Glutamatergic neuron (in vitro differentiated cells): Measurements from ENCODE around the gene PRIM1. TPM values are rescaled to one million over a fixed set of nuclear protein-coding genes. Genes with fewer than 3 reads are reported as not detected.

Source experiments
- DNase-seq: peaks from one replicate; pipeline ENCODE4 v3.0.0; 2022
- H3K27ac Mint-ChIP-seq: one replicate; pipeline ENCODE4 v1.8.0; 2020; ENCODE audit warnings: mild to moderate bottlenecking, mixed read lengths, inconsistent platforms; ENCODE audit not compliant: unreplicated experiment
- H3K27me3 Mint-ChIP-seq: one replicate; pipeline ENCODE4 v1.8.0; 2020; ENCODE audit warnings: mild to moderate bottlenecking, moderate library complexity, mixed read lengths, inconsistent platforms; ENCODE audit not compliant: unreplicated experiment
- H3K36me3 Mint-ChIP-seq: one replicate; pipeline ENCODE4 v1.8.0; 2020; ENCODE audit warnings: mild to moderate bottlenecking, mixed read lengths, inconsistent platforms; ENCODE audit not compliant: unreplicated experiment
- H3K4me1 Mint-ChIP-seq: one replicate; pipeline ENCODE4 v1.8.0; 2020; ENCODE audit warnings: mild to moderate bottlenecking, low read depth, mixed read lengths, inconsistent platforms; ENCODE audit not compliant: unreplicated experiment
- H3K4me3 Mint-ChIP-seq: one replicate; pipeline ENCODE4 v1.8.0; 2020; ENCODE audit warnings: mild to moderate bottlenecking, mixed read lengths, inconsistent platforms; ENCODE audit not compliant: unreplicated experiment
- H3K9me3 Mint-ChIP-seq: one replicate; pipeline ENCODE4 v1.8.0; 2020; ENCODE audit warnings: mild to moderate bottlenecking, moderate library complexity, mixed read lengths, inconsistent platforms; ENCODE audit not compliant: unreplicated experiment
- CTCF ChIP-seq: fragments of 200-600 bp; sonication (generic); IDR thresholded peaks from one replicate; pipeline ENCODE4 v1.5.0; 2021; ENCODE audit not compliant: partially characterized antibody, unreplicated experiment
- total RNA-seq: library from RNA; stranded (reverse); fragmentation: NEBNext Ultra II Directional; extraction: Animal tissue kit (Norgen Biotek cat#: 25700); gene quantifications from one replicate; pipeline ENCODE4 v1.2.1, GENCODE V29; 2021; ENCODE audit not compliant: unreplicated experiment

The PRIM1 gene
- total RNA-seq, 1 donor from 2014 or later, result 11.3 TPM

GRCh38 chr12:56721216-56721615 lies 30.9 kb downstream of the PRIM1 start:
- no peak overlapping the region for H3K4me3 Mint-ChIP-seq
- H3K27ac Mint-ChIP-seq, result no peak overlapping the region
- no peak for TF ChIP-seq CTCF
- H3K9me3 Mint-ChIP-seq, result peaks cover 14% of the 10 kb centered on the region
- no peak for DNase-seq
- peaks cover 41% of the 10 kb centered on the region for H3K4me1 Mint-ChIP-seq
- H3K36me3 Mint-ChIP-seq, result peaks cover 11% of the 10 kb centered on the region
- H3K27me3 Mint-ChIP-seq, result peaks cover 4% of the 10 kb centered on the region

GRCh38 chr12:56720731-56721151 lies 31.4 kb downstream of the PRIM1 start:
- Mint-ChIP-seq H3K36me3 (peaks cover 11% of the 10 kb centered on the region), H3K27ac (no peak overlapping the region)

GRCh38 chr12:56719056-56719455 lies 33.1 kb downstream of the PRIM1 start:
- no peak for TF ChIP-seq CTCF
- peaks cover 7% of the 10 kb centered on the region for H3K9me3 Mint-ChIP-seq
- peaks cover 11% of the 10 kb centered on the region for H3K36me3 Mint-ChIP-seq
- peaks cover 8% of the 10 kb centered on the region for H3K27me3 Mint-ChIP-seq
- H3K4me3 Mint-ChIP-seq, result no peak overlapping the region
- H3K27ac Mint-ChIP-seq, result no peak overlapping the region
- H3K4me1 Mint-ChIP-seq, result peaks cover 37% of the 10 kb centered on the region
- DNase-seq, result no peak

More at GRCh38 chr12:56720731-56721151, 31.4 kb downstream of the PRIM1 start:
- H3K27me3 Mint-ChIP-seq, result peaks cover 5% of the 10 kb centered on the region
- H3K9me3 Mint-ChIP-seq, result peaks cover 12% of the 10 kb centered on the region
- DNase-seq, result no peak
- peaks cover 39% of the 10 kb centered on the region for H3K4me1 Mint-ChIP-seq
- H3K4me3 Mint-ChIP-seq, result no peak overlapping the region
- TF ChIP-seq CTCF, result no peak

GRCh38 chr12:56718636-56719035 lies 33.5 kb downstream of the PRIM1 start:
- Mint-ChIP-seq H3K36me3 (peaks cover 11% of the 10 kb centered on the region), H3K4me3 (no peak overlapping the region), H3K4me1 (peaks cover 33% of the 10 kb centered on the region), H3K9me3 (peaks cover 9% of the 10 kb centered on the region), H3K27ac (no peak overlapping the region), H3K27me3 (peaks cover 5% of the 10 kb centered on the region)
- TF ChIP-seq CTCF, result no peak
- no peak for DNase-seq

- peaks cover 9% of the 10 kb centered on the region for H3K9me3 Mint-ChIP-seq
- TF ChIP-seq CTCF, result no peak
- peaks cover 5% of the 10 kb centered on the region for H3K27me3 Mint-ChIP-seq
- peaks cover 11% of the 10 kb centered on the region for H3K36me3 Mint-ChIP-seq
- peaks cover 29% of the 10 kb centered on the region for H3K4me1 Mint-ChIP-seq
- DNase-seq, result no peak
- H3K4me3 Mint-ChIP-seq, result no peak overlapping the region
- no peak overlapping the region for H3K27ac Mint-ChIP-seq
Measured at GRCh38 chr12:56718149-56718548, 34.0 kb downstream of the PRIM1 start.
